Osteocyte (in vitro differentiated cells): ENCODE measurements around the gene RPL3. TPM values are rescaled to one million over a fixed set of nuclear protein-coding genes. Genes with fewer than 3 reads are reported as not detected.

Experiments used
- DNase-seq: peaks from one replicate; pipeline ENCODE4 v3.0.0; 2021; ENCODE audit warnings: mixed read lengths; ENCODE audit not compliant: unreplicated experiment; ENCODE audit errors: extremely low spot score
- H3K27ac Mint-ChIP-seq: one replicate; pipeline ENCODE4 v1.8.0; 2021; ENCODE audit warnings: mild to moderate bottlenecking, mixed read lengths; ENCODE audit not compliant: unreplicated experiment
- H3K27me3 Mint-ChIP-seq: one replicate; pipeline ENCODE4 v1.8.0; 2021; ENCODE audit warnings: mixed read lengths; ENCODE audit not compliant: unreplicated experiment
- H3K36me3 Mint-ChIP-seq: one replicate; pipeline ENCODE4 v1.8.0; 2021; ENCODE audit warnings: mixed read lengths; ENCODE audit not compliant: unreplicated experiment
- H3K4me1 Mint-ChIP-seq: one replicate; pipeline ENCODE4 v1.8.0; 2021; ENCODE audit warnings: mixed read lengths; ENCODE audit not compliant: unreplicated experiment
- H3K4me3 Mint-ChIP-seq: one replicate; pipeline ENCODE4 v1.8.0; 2021; ENCODE audit warnings: mild to moderate bottlenecking, moderate library complexity, mixed read lengths; ENCODE audit not compliant: unreplicated experiment
- H3K9me3 Mint-ChIP-seq: one replicate; pipeline ENCODE4 v1.8.0; 2021; ENCODE audit warnings: mixed read lengths; ENCODE audit not compliant: unreplicated experiment
- total RNA-seq: library from RNA; stranded (reverse); gene quantifications from 2 replicates; pipeline ENCODE4 v1.2.1, GENCODE V29; 2021
- TF ChIP-seq, protein P1 (sequence below): fragments of 200-600 bp; sonication (generic); IDR thresholded peaks from 2 replicates; pipeline ENCODE4 v1.5.0; 2021; ENCODE audit warnings: antibody characterized with exemption, mild to moderate bottlenecking, moderate library complexity

RPL3 gene
- total RNA-seq, 1 donor from 2014 or later, result 1,792 TPM

DNA sequence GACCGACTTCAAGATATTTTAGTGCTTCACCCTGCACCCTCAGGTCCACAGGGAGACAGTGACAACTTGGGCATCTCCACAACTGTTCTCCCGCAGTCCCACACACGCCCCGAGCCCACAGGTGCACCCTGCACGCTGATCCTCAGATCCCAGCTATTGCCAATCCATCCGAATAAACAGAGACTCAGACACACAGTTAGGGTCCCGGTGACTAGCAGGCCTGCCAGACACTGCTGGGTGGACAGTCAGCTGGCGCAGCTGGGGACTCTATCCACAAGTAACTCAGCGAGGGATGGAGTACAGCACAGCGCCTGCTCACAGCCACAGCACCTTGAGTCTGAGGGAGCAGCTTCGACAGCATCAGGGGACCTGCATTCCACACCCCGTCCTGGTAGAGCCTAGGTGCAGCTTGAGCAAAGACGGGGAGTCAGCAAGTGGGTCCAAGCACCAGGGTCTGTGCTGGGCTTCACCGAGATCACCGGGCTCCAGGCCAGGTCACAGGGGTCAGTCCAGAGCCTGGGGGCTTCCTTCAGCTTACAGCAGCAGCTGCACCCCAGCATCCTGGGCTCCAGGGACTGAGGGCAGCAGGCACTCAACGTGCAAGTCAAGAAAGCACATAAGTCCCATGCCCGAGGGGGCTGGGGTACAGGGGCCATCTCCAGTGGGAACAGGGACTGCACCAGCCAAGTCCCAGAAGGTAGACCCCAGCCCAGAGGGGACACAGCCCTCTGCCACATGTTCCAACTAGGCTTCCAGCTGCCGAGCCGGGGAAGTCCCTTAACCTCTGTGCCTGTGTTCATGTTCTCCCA, 7.6 kb downstream of the RPL3 start:
- no peak for DNase-seq
- Mint-ChIP-seq H3K27ac (peak overlapping the region; percentile 100), H3K27me3 (no peaks in the 10 kb centered on the region), H3K9me3 (no peaks in the 10 kb centered on the region), H3K36me3 (peaks cover 45% of the 10 kb centered on the region), H3K4me1 (peaks cover 76% of the 10 kb centered on the region), H3K4me3 (no peak overlapping the region)
- TF ChIP-seq, protein P1, sequence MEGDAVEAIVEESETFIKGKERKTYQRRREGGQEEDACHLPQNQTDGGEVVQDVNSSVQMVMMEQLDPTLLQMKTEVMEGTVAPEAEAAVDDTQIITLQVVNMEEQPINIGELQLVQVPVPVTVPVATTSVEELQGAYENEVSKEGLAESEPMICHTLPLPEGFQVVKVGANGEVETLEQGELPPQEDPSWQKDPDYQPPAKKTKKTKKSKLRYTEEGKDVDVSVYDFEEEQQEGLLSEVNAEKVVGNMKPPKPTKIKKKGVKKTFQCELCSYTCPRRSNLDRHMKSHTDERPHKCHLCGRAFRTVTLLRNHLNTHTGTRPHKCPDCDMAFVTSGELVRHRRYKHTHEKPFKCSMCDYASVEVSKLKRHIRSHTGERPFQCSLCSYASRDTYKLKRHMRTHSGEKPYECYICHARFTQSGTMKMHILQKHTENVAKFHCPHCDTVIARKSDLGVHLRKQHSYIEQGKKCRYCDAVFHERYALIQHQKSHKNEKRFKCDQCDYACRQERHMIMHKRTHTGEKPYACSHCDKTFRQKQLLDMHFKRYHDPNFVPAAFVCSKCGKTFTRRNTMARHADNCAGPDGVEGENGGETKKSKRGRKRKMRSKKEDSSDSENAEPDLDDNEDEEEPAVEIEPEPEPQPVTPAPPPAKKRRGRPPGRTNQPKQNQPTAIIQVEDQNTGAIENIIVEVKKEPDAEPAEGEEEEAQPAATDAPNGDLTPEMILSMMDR, result no peak

DNA sequence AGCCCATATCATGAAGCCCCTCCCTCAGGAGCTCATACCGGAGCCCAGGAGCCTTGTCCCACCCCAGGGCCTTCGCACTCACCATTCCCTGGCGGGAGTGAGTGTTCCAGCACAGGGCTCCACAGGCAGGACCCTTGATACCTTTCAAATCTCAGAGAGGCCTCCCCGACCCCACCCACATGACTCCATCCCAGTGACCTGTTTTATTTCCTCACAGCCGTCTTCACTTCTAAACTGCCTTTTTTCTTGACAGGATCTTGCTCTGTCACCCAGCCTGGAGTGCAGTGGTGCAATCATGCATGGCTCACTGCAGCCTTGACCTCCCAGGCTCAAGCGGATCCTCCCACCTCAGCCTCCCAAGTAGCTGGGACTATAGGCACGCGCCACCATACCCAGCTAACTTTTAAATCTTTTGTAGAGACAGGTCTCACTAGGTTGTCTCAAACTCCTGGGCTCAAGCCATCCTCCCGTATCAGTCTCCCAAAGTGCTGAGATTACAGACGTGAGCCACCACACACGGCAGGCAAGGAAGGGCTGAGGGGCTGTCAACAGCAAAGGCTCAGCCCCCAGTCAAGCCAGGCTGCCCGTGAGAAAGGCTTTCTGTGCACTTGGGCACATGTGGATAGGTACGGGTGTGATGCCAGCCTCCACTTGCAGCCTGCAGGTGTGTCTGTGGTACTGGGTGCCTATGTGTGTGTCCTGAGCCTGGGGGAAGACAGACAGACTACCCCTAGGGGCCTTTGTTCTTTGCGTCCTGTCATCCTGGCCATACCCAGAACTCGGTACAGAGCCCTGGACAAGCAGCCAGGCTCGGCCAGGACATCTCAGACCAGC, 9.3 kb downstream of the RPL3 start:
- Mint-ChIP-seq H3K9me3 (no peaks in the 10 kb centered on the region), H3K36me3 (peaks cover 30% of the 10 kb centered on the region), H3K27me3 (no peaks in the 10 kb centered on the region), H3K27ac (peak overlapping the region; percentile 100), H3K4me1 (peaks cover 65% of the 10 kb centered on the region), H3K4me3 (no peak overlapping the region)
- TF ChIP-seq, protein P1, result no peak
- no peak for DNase-seq

DNA sequence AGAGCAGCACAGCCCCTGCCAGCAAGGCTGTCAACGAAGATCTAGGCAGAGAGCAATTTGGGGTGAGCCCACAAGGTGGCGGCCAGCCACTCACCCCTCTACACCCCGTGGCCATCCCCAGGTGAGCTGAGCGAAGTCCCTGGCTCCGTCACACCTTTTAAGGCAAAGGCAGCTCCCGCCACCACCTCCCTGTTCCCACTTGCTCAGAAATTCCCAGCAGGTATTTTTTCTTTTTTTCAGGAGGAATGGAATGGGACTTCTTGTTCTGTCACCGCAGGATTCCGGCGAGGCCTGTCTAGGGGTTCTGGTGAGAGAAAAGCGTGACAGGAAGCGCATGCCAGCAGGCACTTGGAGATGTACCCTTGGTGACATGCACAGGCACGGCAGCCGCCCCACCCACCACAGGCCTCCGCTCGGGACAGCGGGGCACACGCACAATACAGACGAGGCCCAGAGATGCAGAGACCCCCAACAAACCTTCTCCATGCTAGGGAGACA, 10.0 kb downstream of the RPL3 start:
- peak overlapping the region; percentile 100 for H3K27ac Mint-ChIP-seq
- no peaks in the 10 kb centered on the region for H3K9me3 Mint-ChIP-seq
- H3K36me3 Mint-ChIP-seq, result peaks cover 26% of the 10 kb centered on the region
- H3K4me1 Mint-ChIP-seq, result peaks cover 61% of the 10 kb centered on the region
- H3K27me3 Mint-ChIP-seq, result no peaks in the 10 kb centered on the region
- TF ChIP-seq, protein P1, result peak; percentile 40
- peak overlapping the region; percentile 53 for H3K4me3 Mint-ChIP-seq
- no peak for DNase-seq

DNA sequence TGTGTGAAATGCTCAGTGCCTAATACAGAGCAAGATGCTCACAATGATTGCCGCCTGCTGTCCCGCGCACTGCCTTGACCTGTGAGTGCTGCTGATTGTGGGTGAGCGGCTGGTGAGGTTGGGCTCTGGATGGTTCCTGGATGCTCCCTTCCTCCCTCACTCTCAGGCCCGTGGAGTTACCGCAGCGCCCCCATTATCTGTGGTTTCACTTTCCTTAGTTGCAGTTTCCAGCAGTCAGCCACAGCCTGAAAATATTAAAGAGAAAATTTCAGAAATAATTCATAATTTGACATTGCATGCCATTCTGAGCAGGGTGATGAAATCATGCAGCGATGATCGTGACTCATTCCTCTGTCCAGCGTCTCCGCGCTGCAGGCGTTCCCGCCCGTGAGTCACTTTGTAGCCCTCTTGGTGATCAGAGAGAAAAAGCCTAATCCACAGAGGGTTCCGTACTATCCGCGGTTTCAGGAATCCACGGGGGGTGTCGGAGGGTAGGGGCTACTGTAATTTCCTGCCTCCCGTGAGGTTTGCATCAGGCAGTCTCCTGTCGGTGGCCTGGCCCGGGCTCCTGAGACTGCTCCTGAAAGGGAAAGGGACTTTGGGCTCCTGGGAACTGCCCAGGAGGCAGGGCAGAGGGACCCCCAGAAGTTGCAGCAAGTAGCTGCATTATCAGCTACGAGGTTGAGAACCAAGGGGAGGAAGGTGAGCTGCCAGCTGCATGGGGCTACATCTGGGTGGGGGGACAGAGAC, 10.6 kb downstream of the RPL3 start:
- Mint-ChIP-seq H3K4me1 (peaks cover 59% of the 10 kb centered on the region), H3K27ac (peak overlapping the region; percentile 100), H3K36me3 (peaks cover 25% of the 10 kb centered on the region), H3K9me3 (no peaks in the 10 kb centered on the region), H3K4me3 (peak overlapping the region; percentile 53), H3K27me3 (no peaks in the 10 kb centered on the region)
- TF ChIP-seq, protein P1, result peak; percentile 46
- peak; percentile 95 for DNase-seq
